ENCODE data around the gene FICD.

- TF ChIP-seq CTCF (conservative IDR thresholded peaks at IDR 0.05 in 1 of 2, IDR thresholded peaks at IDR 0.05 in 1 of 2; ENCODE audit: low read depth in 1 of 2, low read length in 2 of 2) (no peak), EZH2 (IDR thresholded peaks at IDR 0.05; ENCODE audit: low read length, missing control alignments) (no peak)
These were observed 34.0 kb downstream of the FICD start for GRCh38 chr12:108548954-108549521.

Data from fibroblast of lung (primary cell).